Transverse colon (tissue), 4 donors: ENCODE data around the gene PKP4. TPM values are rescaled to one million over a fixed set of nuclear protein-coding genes. Genes with fewer than 3 reads are reported as not detected.

Source experiments
- DNase-seq: peaks from one replicate; pipeline ENCODE4 v3.0.0-alpha.2; 2019
- H3K27ac ChIP-seq, 4 donors: fragments of 200-600 bp; sonication (generic); 2 replicates each; pipeline ENCODE4 v1.5.1; 2016 to 2018; ENCODE audit warnings: inconsistent platforms in 4 of 4
- H3K27me3 ChIP-seq: fragments of 200-600 bp; sonication (generic); 2 replicates; pipeline ENCODE4 v1.5.1; 2017; ENCODE audit warnings: inconsistent platforms
- H3K36me3 ChIP-seq, 4 donors: fragments of 200-600 bp; sonication (generic); 2 replicates each; pipeline ENCODE4 v1.5.1; 2017 to 2019; ENCODE audit warnings: inconsistent platforms in 4 of 4
- H3K4me1 ChIP-seq, 4 donors: fragments of 200-600 bp; sonication (generic); 2 replicates each; pipeline ENCODE4 v1.5.1; 2017 to 2020; ENCODE audit warnings: inconsistent platforms in 4 of 4
- H3K4me3 ChIP-seq, 4 donors: fragments of 200-600 bp; sonication (generic); 1 replicate in 1 of 4; 2 replicates in 3 of 4; pipeline versions ENCODE4 v1.5.1 to v1.6.1; 2017 to 2019; ENCODE audit warnings: inconsistent platforms in 4 of 4
- H3K9me3 ChIP-seq, 2 donors: fragments of 200-600 bp; sonication (generic); 2 replicates each; pipeline ENCODE4 v1.5.1; 2017 to 2019; ENCODE audit warnings: inconsistent platforms in 2 of 2
- EP300 ChIP-seq: sonication (generic); formaldehyde crosslinking; IDR thresholded peaks from one replicate; pipeline ENCODE4 v1.6.1; 2017; ENCODE audit warnings: antibody characterized with exemption, low read depth
- POLR2A ChIP-seq: fragments of 450-650 bp; IDR thresholded peaks from one replicate; pipeline ENCODE4 v1.6.1; 2016; ENCODE audit warnings: antibody characterized with exemption, mild to moderate bottlenecking, moderate library complexity
- POLR2AphosphoS5 ChIP-seq, 3 donors: sonication (generic); formaldehyde crosslinking; IDR thresholded peaks; one replicate each; pipeline ENCODE4 v1.6.1; 2016; ENCODE audit warnings: antibody characterized with exemption in 3 of 3
- WGBS, 2 donors: methylation state at CpG; one replicate each; pipeline ENCODE4 v1.1.5; 2018; ENCODE audit warnings: low coverage in 1 of 2; 5-methylcytosine and 5-hydroxymethylcytosine counted together
- in situ Hi-C, 4 donors: fragments of 200-750 bp; cut with MboI; loops; one replicate each; pipeline versions ENCODE4 v1.15.0 to v1.15.1; 2017; ENCODE audit warnings: low sequenced_read_pairs in 3 of 4, low pct_ligation_motif_present in 1 of 4, low pct_unique_long_range_greater_than_20kb in 1 of 4
- intact Hi-C: fragments of 100-400 bp; cut with DNase I; formaldehyde crosslinking; loops from one replicate; pipeline ENCODE4 v1.15.1; 2023; ENCODE audit warnings: low total_unique reads
- total RNA-seq, 4 donors: library from RNA; depleted of rRNA; stranded (reverse); fragments of >200 nt; gene quantifications; one replicate each; pipeline ENCODE4 v1.1.0, GENCODE V29; 2016
- TF ChIP-seq, protein P1 (sequence below), 5 experiments: fragments of 200-600 bp in 3 of 5; fragments of 450-650 bp in 2 of 5; sonication (generic) in 3 of 5; IDR thresholded peaks; 1 replicate in 2 of 5; 2 replicates in 3 of 5; pipeline ENCODE4 v1.5.1; 2016 to 2017; ENCODE audit warnings: antibody characterized with exemption in 5 of 5, inconsistent platforms in 3 of 5, mild to moderate bottlenecking in 2 of 5, moderate library complexity in 1 of 5

PKP4 gene
- total RNA-seq, 4 donors from 2014 or later = 28.1 to 70.3 (median 58.3) TPM

DNA sequence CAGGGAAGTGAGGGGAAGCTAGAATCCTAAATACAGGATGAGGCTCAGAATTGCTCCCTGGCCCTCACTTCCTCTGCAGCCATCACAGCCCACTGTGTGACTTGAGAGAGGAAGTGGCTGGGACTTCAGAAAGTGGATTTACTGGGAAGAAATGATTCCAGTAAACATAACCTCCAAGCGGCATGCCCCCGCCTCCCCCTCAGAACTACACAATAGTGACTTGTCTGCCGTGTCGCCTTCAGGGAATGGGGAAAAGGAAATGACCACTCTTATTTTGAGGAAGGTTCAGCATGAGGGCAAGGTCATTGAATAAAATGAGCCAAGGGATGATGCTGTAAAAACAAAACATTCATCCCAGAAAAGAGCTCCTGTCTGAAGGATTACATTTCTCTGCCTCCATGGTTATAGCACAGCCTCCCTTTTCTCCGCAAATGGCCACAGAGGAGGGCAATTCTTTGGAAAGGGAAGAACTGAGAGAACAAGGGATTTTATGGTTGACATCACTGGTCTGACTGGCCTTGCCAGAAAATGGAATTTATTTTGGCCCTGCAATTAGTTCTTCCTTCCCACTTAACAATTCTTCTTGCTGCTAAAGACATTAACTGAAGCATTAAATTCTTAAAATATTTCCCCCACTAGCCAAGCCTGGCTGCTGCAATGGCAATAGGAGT, 259.5 kb downstream of the PKP4 start:
- in situ Hi-C loops = no loop called here
- no peaks in the 10 kb centered on the region for H3K36me3 ChIP-seq
- intact Hi-C loops = no loop called here
- H3K4me1 ChIP-seq = peaks cover 0 to 8% (median 0%) of the 10 kb centered on the region in 4 donors
- H3K4me3 ChIP-seq = no peak overlapping the region
- 82 to 86% methylated on average over 1 to 5 of the region's 5 CpGs for WGBS, 2 donors
- no peak for DNase-seq
- H3K27me3 ChIP-seq = no peaks in the 10 kb centered on the region
- H3K27ac ChIP-seq = no peak overlapping the region
- H3K9me3 ChIP-seq = no peaks in the 10 kb centered on the region
- TF ChIP-seq, protein P1, sequence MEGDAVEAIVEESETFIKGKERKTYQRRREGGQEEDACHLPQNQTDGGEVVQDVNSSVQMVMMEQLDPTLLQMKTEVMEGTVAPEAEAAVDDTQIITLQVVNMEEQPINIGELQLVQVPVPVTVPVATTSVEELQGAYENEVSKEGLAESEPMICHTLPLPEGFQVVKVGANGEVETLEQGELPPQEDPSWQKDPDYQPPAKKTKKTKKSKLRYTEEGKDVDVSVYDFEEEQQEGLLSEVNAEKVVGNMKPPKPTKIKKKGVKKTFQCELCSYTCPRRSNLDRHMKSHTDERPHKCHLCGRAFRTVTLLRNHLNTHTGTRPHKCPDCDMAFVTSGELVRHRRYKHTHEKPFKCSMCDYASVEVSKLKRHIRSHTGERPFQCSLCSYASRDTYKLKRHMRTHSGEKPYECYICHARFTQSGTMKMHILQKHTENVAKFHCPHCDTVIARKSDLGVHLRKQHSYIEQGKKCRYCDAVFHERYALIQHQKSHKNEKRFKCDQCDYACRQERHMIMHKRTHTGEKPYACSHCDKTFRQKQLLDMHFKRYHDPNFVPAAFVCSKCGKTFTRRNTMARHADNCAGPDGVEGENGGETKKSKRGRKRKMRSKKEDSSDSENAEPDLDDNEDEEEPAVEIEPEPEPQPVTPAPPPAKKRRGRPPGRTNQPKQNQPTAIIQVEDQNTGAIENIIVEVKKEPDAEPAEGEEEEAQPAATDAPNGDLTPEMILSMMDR (IDR thresholded peaks at IDR 0.05) = no peak
- TF ChIP-seq POLR2A (no peak), EP300 (no peak), POLR2AphosphoS5 (IDR thresholded peaks at IDR 0.05) (no peak)

DNA sequence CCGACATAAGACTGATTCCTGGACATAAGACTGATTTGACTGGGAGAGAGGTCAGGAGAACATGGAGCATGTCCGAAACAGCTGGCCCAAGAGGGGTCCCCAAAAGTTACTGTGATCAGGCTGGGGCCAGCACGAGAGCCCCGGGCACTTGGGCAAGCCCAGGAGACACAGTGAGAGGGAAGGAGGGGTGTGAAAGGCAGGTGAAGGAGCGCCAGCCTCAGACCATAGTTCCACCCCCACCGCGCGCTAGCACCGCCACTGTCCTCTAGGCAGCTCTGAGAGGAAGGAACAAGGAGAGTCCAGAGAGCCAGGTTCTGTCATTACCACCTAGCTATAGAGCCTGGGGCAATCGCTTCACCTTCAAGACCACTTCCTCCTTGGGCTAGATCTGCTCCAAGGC, 260.2 kb downstream of the PKP4 start:
- H3K9me3 ChIP-seq = no peaks in the 10 kb centered on the region
- no peak overlapping the region for H3K4me3 ChIP-seq
- H3K27ac ChIP-seq = peak overlapping the region in 2 of 4 donors; percentile 1 to 21
- 75 to 86% methylated on average over 2 to 10 of the region's 10 CpGs for WGBS, 2 donors
- no peaks in the 10 kb centered on the region for H3K27me3 ChIP-seq
- peaks cover 0 to 8% (median 0%) of the 10 kb centered on the region in 4 donors for H3K4me1 ChIP-seq
- no peak for DNase-seq
- H3K36me3 ChIP-seq = no peaks in the 10 kb centered on the region
- intact Hi-C loops (no loop called here), in situ Hi-C loops (no loop called here)
- TF ChIP-seq POLR2AphosphoS5 (IDR thresholded peaks at IDR 0.05) (no peak), POLR2A (no peak), EP300 (no peak)
- TF ChIP-seq, protein P1 (IDR thresholded peaks at IDR 0.05) = no peak

DNA sequence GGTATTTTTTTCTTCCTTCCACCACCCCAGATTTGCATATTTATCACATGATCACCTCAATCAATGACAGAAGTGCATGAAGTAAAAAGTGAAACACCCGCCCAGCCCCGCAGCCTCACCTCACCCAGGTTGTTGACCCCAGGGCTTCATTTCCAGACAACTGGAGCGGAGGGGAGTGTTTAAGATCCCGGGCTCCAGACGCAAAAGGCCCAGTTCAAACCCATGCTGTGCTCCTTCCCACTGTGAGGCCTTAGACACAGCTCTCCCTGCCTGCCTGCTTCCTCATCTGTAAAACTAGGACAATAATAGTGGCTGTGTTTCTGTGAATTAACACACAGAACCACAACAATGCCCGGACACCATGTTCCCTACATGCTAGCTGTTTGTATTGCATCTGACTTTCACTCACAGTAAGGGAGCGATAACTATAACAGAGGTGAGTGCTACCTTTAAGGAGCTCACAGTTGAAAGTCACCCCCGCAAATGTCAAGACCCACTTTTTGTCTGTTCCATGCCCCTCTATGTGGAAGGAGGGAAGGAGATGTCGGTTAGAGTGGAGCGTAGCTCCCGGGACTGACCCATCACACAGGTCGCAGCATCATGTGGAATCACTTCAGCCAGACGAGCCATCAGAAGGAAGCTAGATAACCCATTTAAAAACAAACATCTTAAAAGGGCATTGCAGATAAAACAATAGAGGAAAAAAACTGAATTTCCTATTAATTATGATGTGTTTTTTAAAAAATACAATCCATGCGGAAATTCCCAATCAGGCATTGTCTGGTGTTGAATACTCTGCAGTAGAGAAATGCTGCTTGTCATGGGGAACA, 260.8 kb downstream of the PKP4 start:
- no peaks in the 10 kb centered on the region for H3K27me3 ChIP-seq
- in situ Hi-C loops (no loop called here), intact Hi-C loops (no loop called here)
- TF ChIP-seq, protein P1 (IDR thresholded peaks at IDR 0.05) = no peak
- TF ChIP-seq EP300 (no peak), POLR2A (no peak), POLR2AphosphoS5 (IDR thresholded peaks at IDR 0.05) (no peak)
- 84 to 98% methylated on average over 11 to 14 of the region's 14 CpGs for WGBS, 2 donors
- no peaks in the 10 kb centered on the region for H3K36me3 ChIP-seq
- no peak for DNase-seq
- H3K4me3 ChIP-seq = no peak overlapping the region
- H3K4me1 ChIP-seq = peaks cover 0 to 8% (median 0%) of the 10 kb centered on the region in 4 donors
- H3K27ac ChIP-seq = peak overlapping the region in 1 of 4 donors; percentile 1
- H3K9me3 ChIP-seq = no peaks in the 10 kb centered on the region

DNA sequence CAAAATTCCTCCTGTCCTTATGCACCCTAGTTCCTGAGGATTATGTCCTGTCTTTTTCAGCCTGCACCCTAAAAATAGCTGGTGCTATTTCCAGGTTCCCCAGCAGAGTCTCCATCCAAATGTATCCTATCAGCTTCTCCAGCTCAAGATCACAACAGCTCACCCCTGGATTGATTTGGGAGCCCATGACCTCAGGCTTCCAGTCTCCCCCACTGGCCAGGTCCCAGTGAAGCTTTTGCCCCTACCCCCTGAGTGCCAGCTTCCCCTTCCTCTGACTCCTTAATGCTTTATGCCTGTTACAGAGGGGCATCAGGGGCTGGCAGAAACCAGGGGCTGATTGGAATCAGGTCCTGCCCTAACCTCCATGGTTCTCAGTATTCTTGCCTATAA, 261.4 kb downstream of the PKP4 start:
- DNase-seq = no peak
- in situ Hi-C loops (no loop called here), intact Hi-C loops (no loop called here)
- Histone ChIP-seq H3K4me3 (no peak overlapping the region), H3K4me1 (peaks cover 0 to 8% (median 0%) of the 10 kb centered on the region in 4 donors), H3K9me3 (no peaks in the 10 kb centered on the region), H3K27me3 (no peaks in the 10 kb centered on the region), H3K36me3 (no peaks in the 10 kb centered on the region), H3K27ac (no peak overlapping the region)
- TF ChIP-seq EP300 (no peak), POLR2AphosphoS5 (IDR thresholded peaks at IDR 0.05) (no peak)
- TF ChIP-seq, protein P1 (IDR thresholded peaks at IDR 0.05) = no peak
